ENCODE results near the gene ARHGEF35. TPM values are rescaled to one million over a fixed set of nuclear protein-coding genes. Genes with fewer than 3 reads are reported as not detected.
"Not testable (repeated sequence)": the region's sequence is repeated elsewhere in the genome, so short reads cannot be mapped to it uniquely, and the experiment has no call there.

Gene ARHGEF35
- total RNA-seq, 4 donors from 2014 or later: 14.5 to 19.8 (median 15.7) TPM

- Histone ChIP-seq H3K9me3 (peaks cover 0 to 4% (median 0%) of the 10 kb centered on the region in 3 donors), H3K4me1 (no peaks in the 10 kb centered on the region), H3K27ac (no peak overlapping the region), H3K36me3 (no peaks in the 10 kb centered on the region), H3K4me3 (no peak overlapping the region), H3K27me3 (no peaks in the 10 kb centered on the region)
- intact Hi-C loops (cut with DNase I): no loop called here
- DNase-seq: no peak
- 90 to 95% methylated on average over 4 to 5 of the region's 5 CpGs for WGBS, 2 donors
- TF ChIP-seq, protein P1, sequence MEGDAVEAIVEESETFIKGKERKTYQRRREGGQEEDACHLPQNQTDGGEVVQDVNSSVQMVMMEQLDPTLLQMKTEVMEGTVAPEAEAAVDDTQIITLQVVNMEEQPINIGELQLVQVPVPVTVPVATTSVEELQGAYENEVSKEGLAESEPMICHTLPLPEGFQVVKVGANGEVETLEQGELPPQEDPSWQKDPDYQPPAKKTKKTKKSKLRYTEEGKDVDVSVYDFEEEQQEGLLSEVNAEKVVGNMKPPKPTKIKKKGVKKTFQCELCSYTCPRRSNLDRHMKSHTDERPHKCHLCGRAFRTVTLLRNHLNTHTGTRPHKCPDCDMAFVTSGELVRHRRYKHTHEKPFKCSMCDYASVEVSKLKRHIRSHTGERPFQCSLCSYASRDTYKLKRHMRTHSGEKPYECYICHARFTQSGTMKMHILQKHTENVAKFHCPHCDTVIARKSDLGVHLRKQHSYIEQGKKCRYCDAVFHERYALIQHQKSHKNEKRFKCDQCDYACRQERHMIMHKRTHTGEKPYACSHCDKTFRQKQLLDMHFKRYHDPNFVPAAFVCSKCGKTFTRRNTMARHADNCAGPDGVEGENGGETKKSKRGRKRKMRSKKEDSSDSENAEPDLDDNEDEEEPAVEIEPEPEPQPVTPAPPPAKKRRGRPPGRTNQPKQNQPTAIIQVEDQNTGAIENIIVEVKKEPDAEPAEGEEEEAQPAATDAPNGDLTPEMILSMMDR (IDR thresholded peaks at IDR 0.05): no peak
- TF ChIP-seq POLR2A (IDR thresholded peaks at IDR 0.05): no peak
Observed at GRCh38 chr7:144174613-144175012, 21.0 kb downstream of the ARHGEF35 start.

- H3K9me3 ChIP-seq; H3K27ac ChIP-seq; DNase-seq; H3K27me3 ChIP-seq; H3K4me1 ChIP-seq; intact Hi-C loops (cut with DNase I); H3K4me3 ChIP-seq; H3K36me3 ChIP-seq: not testable (repeated sequence)
- 66 to 68% methylated on average over 3 to 4 of the region's 4 CpGs for WGBS, 2 donors
Observed at GRCh38 chr7:144171594-144172350, 23.9 kb downstream of the ARHGEF35 start.

DNA sequence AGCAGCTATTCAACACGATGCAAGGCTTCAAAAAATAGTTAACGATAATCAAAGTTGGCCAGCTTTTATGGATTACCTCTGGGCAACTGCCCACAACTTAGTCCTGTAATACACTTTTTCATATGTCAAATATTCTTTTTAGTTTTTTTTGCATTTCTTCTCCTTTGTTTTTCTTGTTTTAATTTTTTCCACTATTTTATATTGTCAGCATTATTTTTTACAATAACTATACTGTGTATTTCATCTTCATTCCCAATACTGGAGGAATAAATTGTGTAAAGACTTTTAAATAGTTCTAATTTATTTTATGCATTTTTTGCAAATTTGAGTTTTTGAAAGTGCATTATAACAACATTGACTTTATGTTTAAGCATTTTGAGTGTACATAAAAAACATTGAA is 30.8 kb downstream of the ARHGEF35 start:
- no peak for TF ChIP-seq POLR2A (IDR thresholded peaks at IDR 0.05)
- TF ChIP-seq, protein P1 (IDR thresholded peaks at IDR 0.05): no peak
- H3K27me3 ChIP-seq: no peaks in the 10 kb centered on the region
- no peaks in the 10 kb centered on the region for H3K4me1 ChIP-seq
- H3K9me3 ChIP-seq: no peaks in the 10 kb centered on the region
- WGBS, 2 donors: 73 to 74% methylated on average over 2 of the region's 2 CpGs
- no peak for DNase-seq
- H3K27ac ChIP-seq: no peak overlapping the region
- no peaks in the 10 kb centered on the region for H3K36me3 ChIP-seq
- no peak overlapping the region for H3K4me3 ChIP-seq
- intact Hi-C loops (cut with DNase I): no loop called here

GRCh38 chr7:144158861-144159260 is 36.8 kb downstream of the ARHGEF35 start:
- Histone ChIP-seq H3K4me3 (no peak overlapping the region), H3K27ac (no peak overlapping the region), H3K36me3 (no peaks in the 10 kb centered on the region), H3K4me1 (no peaks in the 10 kb centered on the region), H3K9me3 (no peaks in the 10 kb centered on the region), H3K27me3 (no peaks in the 10 kb centered on the region)
- no peak for DNase-seq
- 87 to 100% methylated on average over 1 of the region's 1 CpG for WGBS, 2 donors
- TF ChIP-seq, protein P1 (IDR thresholded peaks at IDR 0.05): no peak
- no peak for TF ChIP-seq POLR2A (IDR thresholded peaks at IDR 0.05)
- intact Hi-C loops (cut with DNase I): no loop called here

- Histone ChIP-seq H3K27ac (no peak overlapping the region), H3K9me3 (peaks cover 0 to 28% (median 15%) of the 10 kb centered on the region in 3 donors), H3K36me3 (no peaks in the 10 kb centered on the region), H3K4me3 (no peak overlapping the region), H3K4me1 (no peaks in the 10 kb centered on the region), H3K27me3 (no peaks in the 10 kb centered on the region)
- intact Hi-C loops (cut with DNase I): no loop called here
- no peak for DNase-seq
- TF ChIP-seq POLR2A (IDR thresholded peaks at IDR 0.05): no peak
- TF ChIP-seq, protein P1 (IDR thresholded peaks at IDR 0.05): no peak
- 67 to 76% methylated on average over 2 of the region's 2 CpGs for WGBS, 2 donors
Observed at GRCh38 chr7:144148224-144148827, 47.3 kb downstream of the ARHGEF35 start.

Data from esophagus squamous epithelium (tissue), 5 donors.